Activated CD4-positive, CD25-positive, alpha-beta regulatory T cell treated with anti-CD3 and anti-CD28 coated beads, Interleukin-2, amount 50 U/mL, for 72 hours (primary cell): ENCODE results near the gene SPDYE11.
A peak's percentile ranks its signal among the peaks of the same experiment; 100 is the strongest.
"Not testable (repeated sequence)": the region's sequence is repeated elsewhere in the genome, so short reads cannot be mapped to it uniquely, and the experiment has no call there.

Source experiments
- DNase-seq: peaks from one replicate; pipeline ENCODE4 v3.0.0; 2021

The SPDYE11 gene, protein sequence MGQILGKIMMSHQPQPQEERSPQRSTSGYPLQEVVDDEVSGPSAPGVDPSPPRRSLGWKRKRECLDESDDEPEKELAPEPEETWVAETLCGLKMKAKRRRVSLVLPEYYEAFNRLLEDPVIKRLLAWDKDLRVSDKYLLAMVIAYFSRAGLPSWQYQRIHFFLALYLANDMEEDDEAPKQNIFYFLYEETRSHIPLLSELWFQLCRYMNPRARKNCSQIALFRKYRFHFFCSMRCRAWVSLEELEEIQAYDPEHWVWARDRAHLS

DNA sequence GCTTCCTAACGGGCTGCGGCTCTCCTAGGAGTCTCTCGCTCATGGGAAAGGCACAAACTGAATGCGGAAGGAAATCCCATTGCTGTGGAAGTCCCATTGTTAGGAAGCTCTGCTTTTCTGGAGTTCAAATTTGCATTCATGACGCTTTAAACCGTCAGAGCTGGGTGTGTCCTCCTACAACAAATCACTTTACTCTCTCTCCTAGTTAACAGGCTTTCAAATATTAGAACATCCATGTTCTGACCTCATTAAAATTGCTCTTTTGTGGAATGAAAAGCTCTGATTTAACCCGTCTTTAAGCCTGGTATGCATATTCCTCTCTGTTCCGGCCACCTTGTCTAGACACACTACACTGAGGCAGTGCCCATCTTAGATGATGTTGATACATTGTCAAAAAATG lies at the start of gene SPDYE11:
SPDYE11 (minus strand) TSS at position 101 of the 400 bp plus-strand sequence. CDS start 1,800 bp downstream, outside the sequence.
- not testable (repeated sequence) for DNase-seq

DNA sequence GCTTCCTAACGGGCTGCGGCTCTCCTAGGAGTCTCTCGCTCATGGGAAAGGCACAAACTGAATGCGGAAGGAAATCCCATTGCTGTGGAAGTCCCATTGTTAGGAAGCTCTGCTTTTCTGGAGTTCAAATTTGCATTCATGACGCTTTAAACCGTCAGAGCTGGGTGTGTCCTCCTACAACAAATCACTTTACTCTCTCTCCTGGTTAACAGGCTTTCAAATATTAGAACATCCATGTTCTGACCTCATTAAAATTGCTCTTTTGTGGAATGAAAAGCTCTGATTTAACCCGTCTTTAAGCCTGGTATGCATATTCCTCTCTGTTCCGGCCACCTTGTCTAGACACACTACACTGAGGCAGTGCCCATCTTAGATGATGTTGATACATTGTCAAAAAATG lies 28.2 kb upstream of the SPDYE11 start, which contains the start of gene SPDYE9:
SPDYE9 (minus strand) TSS at position 101 of the 400 bp plus-strand sequence. CDS start 1,800 bp downstream, outside the sequence.
- not testable (repeated sequence) for DNase-seq

DNA sequence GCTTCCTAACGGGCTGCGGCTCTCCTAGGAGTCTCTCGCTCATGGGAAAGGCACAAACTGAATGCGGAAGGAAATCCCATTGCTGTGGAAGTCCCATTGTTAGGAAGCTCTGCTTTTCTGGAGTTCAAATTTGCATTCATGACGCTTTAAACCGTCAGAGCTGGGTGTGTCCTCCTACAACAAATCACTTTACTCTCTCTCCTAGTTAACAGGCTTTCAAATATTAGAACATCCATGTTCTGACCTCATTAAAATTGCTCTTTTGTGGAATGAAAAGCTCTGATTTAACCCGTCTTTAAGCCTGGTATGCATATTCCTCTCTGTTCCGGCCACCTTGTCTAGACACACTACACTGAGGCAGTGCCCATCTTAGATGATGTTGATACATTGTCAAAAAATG lies 28.0 kb downstream of the SPDYE11 start, which contains the start of gene SPDYE8:
SPDYE8 (minus strand) TSS at position 101 of the 400 bp plus-strand sequence. CDS start 1,800 bp downstream, outside the sequence.
- not testable (repeated sequence) for DNase-seq

DNA sequence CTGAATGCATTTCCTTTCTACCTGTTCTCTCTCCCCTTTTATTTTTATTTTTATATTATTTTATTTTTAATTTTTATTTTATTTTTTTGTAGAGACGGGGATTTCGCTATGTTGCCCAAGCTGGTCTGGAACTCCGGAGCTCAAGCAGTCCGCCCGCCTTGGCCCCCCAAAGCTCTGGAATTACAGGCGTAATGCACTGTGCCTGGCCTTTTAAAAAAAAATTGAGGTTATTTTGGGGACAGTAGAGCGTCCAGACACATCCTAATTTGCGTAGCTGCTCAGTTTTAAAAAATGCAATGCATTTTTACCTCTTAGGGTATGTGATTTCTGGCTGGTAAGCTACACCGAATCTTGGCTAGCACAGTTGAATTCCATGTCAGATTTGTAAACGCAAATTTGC lies 51.2 kb downstream of the SPDYE11 start:
- DNase-seq, result not testable (repeated sequence)

DNA sequence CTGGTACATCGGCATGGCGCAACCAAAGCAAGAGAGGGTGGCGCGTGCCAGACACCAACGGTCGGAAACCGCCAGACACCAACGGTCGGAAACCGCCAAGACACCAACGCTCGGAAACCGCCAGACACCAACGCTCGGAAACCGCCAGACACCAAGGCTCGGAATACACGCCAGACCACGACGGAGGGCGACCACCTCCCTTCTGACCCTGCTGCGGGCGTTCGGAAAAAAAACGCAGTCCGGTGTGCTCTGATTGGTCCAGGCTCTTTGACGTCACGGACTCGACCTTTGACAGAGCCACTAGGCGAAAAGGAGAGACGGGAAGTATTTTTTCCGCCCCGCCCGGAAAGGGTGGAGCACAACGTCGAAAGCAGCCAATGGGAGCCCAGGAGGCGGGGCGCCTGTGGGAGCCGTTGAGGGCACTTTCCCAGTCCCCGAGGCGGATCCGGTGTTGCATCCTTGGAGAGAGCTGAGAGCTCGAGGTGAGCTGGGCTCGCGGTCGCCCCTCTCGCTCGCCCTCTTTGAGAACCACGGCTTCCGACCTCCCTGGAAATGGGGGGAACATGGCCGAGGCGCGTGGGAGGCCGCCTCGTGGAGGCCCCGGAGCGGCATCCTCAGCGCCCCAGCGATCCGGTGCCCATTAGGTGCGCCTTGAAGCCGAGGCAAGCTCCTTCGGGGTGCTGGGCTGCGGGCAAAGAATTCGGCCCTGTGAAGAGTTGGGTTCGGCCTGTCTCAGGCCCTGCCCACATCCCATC lies 51.8 kb downstream of the SPDYE11 start:
- peak; percentile 90 for DNase-seq

DNA sequence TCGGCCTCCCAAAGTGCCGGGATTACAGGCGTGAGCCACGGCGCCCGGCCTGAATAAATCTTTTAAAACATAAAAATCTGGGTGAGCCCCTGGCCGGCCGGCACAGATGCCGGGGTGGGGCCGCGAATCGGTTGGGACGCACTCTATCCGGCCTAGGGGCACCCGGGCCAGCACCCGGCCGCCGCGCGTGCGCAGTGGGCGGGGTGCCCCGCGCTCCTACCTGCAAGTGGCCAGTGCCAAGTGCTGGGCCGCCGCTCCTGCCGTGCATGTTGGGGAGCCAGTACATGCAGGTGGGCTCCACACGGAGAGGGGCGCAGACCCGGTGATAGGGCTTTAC lies 52.4 kb downstream of the SPDYE11 start:
- peak; percentile 86 for DNase-seq

DNA sequence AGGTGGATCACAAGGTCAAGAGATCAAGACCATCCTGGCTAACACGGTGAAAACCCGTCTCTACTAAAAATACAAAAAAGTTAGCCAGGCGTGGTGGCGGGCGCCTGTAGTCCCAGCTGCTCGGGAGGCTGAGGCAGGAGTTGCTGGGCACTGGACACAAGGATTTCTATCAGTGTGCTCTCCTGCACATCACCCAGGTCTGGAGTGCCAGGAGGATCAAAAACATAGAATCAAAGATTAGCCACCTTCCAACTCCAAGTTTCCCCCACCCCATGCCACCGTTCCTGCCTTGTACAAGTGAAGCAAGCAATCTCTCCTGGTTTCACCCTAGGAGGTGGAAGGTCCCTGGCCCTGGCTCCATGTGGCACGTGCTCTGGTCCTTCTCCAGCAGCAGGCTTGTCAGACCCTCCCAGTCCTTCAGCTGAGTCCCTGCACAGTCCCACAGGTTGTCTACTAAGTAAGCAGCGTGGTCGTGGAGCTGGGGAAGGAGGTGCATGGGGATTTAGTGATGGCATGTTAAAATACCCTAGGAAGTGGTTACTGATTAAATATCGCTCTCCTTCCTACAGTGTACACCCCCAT lies 59.7 kb downstream of the SPDYE11 start:
- not testable (repeated sequence) for DNase-seq
